Activated CD4-positive, alpha-beta T cell treated with anti-CD3 and anti-CD28 coated beads, Interleukin-2, amount 50 U/mL, for 1 hour (primary cell): ENCODE data around the gene GP1BB.

Source experiments
- DNase-seq: peaks from one replicate; pipeline ENCODE4 v3.0.0-alpha.2; 2020

The GP1BB gene

GRCh38 chr22:19767427-19768341 is 44.3 kb downstream of the GP1BB start:
- no peak for DNase-seq

- no peak for DNase-seq
These were observed 46.0 kb downstream of the GP1BB start for GRCh38 chr22:19769393-19769715.

GRCh38 chr22:19770349-19771220 is 47.2 kb downstream of the GP1BB start:
- DNase-seq: no peak

GRCh38 chr22:19772422-19772672 is 49.0 kb downstream of the GP1BB start:
- DNase-seq: no peak

- no peak for DNase-seq
These were observed 49.5 kb downstream of the GP1BB start for GRCh38 chr22:19772673-19773469.

GRCh38 chr22:19773470-19774040 is 50.2 kb downstream of the GP1BB start:
- no peak for DNase-seq
